Transverse colon (tissue), 4 donors: ENCODE measurements around the gene MUSTN1.

Source experiments
- EP300 ChIP-seq: sonication (generic); formaldehyde crosslinking; IDR thresholded peaks from one replicate; pipeline ENCODE4 v1.6.1; 2017; ENCODE audit warnings: antibody characterized with exemption, low read depth
- POLR2A ChIP-seq: fragments of 450-650 bp; IDR thresholded peaks from one replicate; pipeline ENCODE4 v1.6.1; 2016; ENCODE audit warnings: antibody characterized with exemption, mild to moderate bottlenecking, moderate library complexity
- POLR2AphosphoS5 ChIP-seq, 3 donors: sonication (generic); formaldehyde crosslinking; IDR thresholded peaks; one replicate each; pipeline ENCODE4 v1.6.1; 2016; ENCODE audit warnings: antibody characterized with exemption in 3 of 3
- TF ChIP-seq, protein P1 (sequence below), 5 experiments: fragments of 200-600 bp in 3 of 5; fragments of 450-650 bp in 2 of 5; sonication (generic) in 3 of 5; IDR thresholded peaks; 1 replicate in 2 of 5; 2 replicates in 3 of 5; pipeline ENCODE4 v1.5.1; 2016 to 2017; ENCODE audit warnings: antibody characterized with exemption in 5 of 5, inconsistent platforms in 3 of 5, mild to moderate bottlenecking in 2 of 5, moderate library complexity in 1 of 5

DNA sequence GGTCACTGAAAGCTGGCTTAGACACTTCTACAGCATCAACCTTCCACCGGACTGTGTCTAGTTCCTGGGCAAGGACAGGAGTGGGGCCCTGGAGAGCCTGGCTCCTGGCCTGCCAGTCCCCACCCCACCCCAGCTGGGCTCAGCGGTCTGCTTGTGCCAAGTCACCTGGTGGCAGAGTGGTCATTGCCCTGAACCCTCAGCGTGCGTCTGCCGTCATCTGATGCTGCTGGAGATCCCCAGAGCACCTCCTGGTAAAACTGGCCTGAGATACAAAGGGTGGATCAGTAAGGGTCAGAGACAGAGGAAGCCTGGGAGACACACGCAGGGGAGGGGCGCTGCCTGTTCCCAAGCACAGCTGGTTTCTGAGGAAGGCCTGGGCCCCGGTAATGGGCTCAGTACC is 21.0 kb downstream of the MUSTN1 start:
- TF ChIP-seq, protein P1, sequence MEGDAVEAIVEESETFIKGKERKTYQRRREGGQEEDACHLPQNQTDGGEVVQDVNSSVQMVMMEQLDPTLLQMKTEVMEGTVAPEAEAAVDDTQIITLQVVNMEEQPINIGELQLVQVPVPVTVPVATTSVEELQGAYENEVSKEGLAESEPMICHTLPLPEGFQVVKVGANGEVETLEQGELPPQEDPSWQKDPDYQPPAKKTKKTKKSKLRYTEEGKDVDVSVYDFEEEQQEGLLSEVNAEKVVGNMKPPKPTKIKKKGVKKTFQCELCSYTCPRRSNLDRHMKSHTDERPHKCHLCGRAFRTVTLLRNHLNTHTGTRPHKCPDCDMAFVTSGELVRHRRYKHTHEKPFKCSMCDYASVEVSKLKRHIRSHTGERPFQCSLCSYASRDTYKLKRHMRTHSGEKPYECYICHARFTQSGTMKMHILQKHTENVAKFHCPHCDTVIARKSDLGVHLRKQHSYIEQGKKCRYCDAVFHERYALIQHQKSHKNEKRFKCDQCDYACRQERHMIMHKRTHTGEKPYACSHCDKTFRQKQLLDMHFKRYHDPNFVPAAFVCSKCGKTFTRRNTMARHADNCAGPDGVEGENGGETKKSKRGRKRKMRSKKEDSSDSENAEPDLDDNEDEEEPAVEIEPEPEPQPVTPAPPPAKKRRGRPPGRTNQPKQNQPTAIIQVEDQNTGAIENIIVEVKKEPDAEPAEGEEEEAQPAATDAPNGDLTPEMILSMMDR (IDR thresholded peaks at IDR 0.05), result no peak
- TF ChIP-seq EP300 (no peak), POLR2AphosphoS5 (IDR thresholded peaks at IDR 0.05) (no peak), POLR2A (no peak)
